AG04449 (cell line): Measurements from ENCODE around the gene RP9.

ENCODE experiments used
- CTCF ChIA-PET: fragments of 350-600 bp; formaldehyde crosslinking; extraction: SDS; loops from one replicate; lab custom pipeline; 2021; ENCODE audit warnings: antibody characterized with exemption; lab: Yijun Ruan, JAX
- POLR2A ChIA-PET: fragments of 400-600, 350-600 bp; formaldehyde crosslinking; extraction: SDS; loops from one replicate; lab custom pipeline; 2020; ENCODE audit warnings: antibody characterized with exemption, inconsistent platforms; lab: Yijun Ruan, JAX
- DNase-seq: peaks from one replicate; pipeline ENCODE4 v3.0.0-alpha.2; 2010; ENCODE audit warnings: low read depth, low spot score
- H3K4me3 ChIP-seq: 2 replicates; pipeline ENCODE4 v1.5.1; 2011; ENCODE audit warnings: low read depth, mild to moderate bottlenecking, control low read depth, low read length
- CTCF ChIP-seq: IDR thresholded peaks from one replicate; pipeline ENCODE4 v1.5.1; 2011; ENCODE audit warnings: mild to moderate bottlenecking, moderate library complexity, low read length, control low read depth, inconsistent platforms; ENCODE audit not compliant: insufficient read depth; ENCODE audit errors: missing control alignments

Gene RP9

GRCh38 chr7:33152087-33152486 is 42.9 kb upstream of the RP9 start:
- TF ChIP-seq CTCF, result no peak
- no peak overlapping the region for H3K4me3 ChIP-seq
- CTCF ChIA-PET, result interaction anchor here (1.4 kb wide), 1 partner anchor 34 kb away, joined by 5 read pairs; no protein-coding TSS in a partner anchor
- no peak for DNase-seq
- POLR2A ChIA-PET, result no interaction called here

- no peak for DNase-seq
- CTCF ChIA-PET, result no interaction called here
- no peak for TF ChIP-seq CTCF
- POLR2A ChIA-PET, result no interaction called here
- H3K4me3 ChIP-seq, result no peak overlapping the region
Observed at GRCh38 chr7:33145156-33145555, 36.0 kb upstream of the RP9 start.

- POLR2A ChIA-PET, result no interaction called here
- CTCF ChIA-PET, result no interaction called here
- no peak for DNase-seq
- TF ChIP-seq CTCF, result no peak
- no peak overlapping the region for H3K4me3 ChIP-seq
Observed at GRCh38 chr7:33143996-33144718, 35.0 kb upstream of the RP9 start.

GRCh38 chr7:33142585-33142984 is 33.4 kb upstream of the RP9 start:
- ChIA-PET POLR2A (no interaction called here), CTCF (no interaction called here)
- no peak for TF ChIP-seq CTCF
- no peak for DNase-seq
- H3K4me3 ChIP-seq, result no peak overlapping the region

- no peak overlapping the region for H3K4me3 ChIP-seq
- DNase-seq, result no peak
- POLR2A ChIA-PET, result no interaction called here
- TF ChIP-seq CTCF, result no peak
- CTCF ChIA-PET, result no interaction called here
Observed at GRCh38 chr7:33137103-33137502, 27.9 kb upstream of the RP9 start.

- peak overlapping the region; percentile 87 for H3K4me3 ChIP-seq
- CTCF ChIA-PET, result no interaction called here
- no peak for TF ChIP-seq CTCF
- DNase-seq, result no peak
- POLR2A ChIA-PET, result no interaction called here
Observed at GRCh38 chr7:33130184-33130583, 21.0 kb upstream of the RP9 start.
